ENCODE results near the gene TAC3.

GRCh38 chr12:57044889-57045288, 28.6 kb upstream of the TAC3 start:
- TF ChIP-seq POLR2A (IDR thresholded peaks at IDR 0.05; ENCODE audit: low read depth), result no peak
- no peak for TF ChIP-seq CTCF (IDR thresholded peaks at IDR 0.05)
- TF ChIP-seq POLR2AphosphoS5 (IDR thresholded peaks at IDR 0.05), result no peak
- no peak for TF ChIP-seq EP300 (IDR thresholded peaks at IDR 0.05)
